Measurements from ENCODE around the gene COL23A1. TPM values are rescaled to one million over a fixed set of nuclear protein-coding genes. Genes with fewer than 3 reads are reported as not detected.

Gene COL23A1
- polyA plus RNA-seq, 3 donors: 0.11 to 0.21 TPM; not detected in 1

GRCh38 chr5:178277866-178278265 lies 312.3 kb downstream of the COL23A1 start:
- no peak overlapping the region for H3K4me2 ChIP-seq (replicated peaks; ENCODE audit: extremely low read depth, low read length, poor library complexity, severe bottlenecking)
- Mint-ChIP-seq H3K4me3 (no peak overlapping the region), H3K27me3 (ENCODE audit: low read depth in 3 of 3) (peaks cover 0 to 3% (median 1%) of the 10 kb centered on the region in 3 donors), H3K4me1 (peaks cover 8% of the 10 kb centered on the region), H3K27ac (no peak overlapping the region), H3K9me3 (peaks cover 6 to 14% (median 10%) of the 10 kb centered on the region in 7 donors), H3K36me3 (no peaks in the 10 kb centered on the region)
- peaks cover 5 to 7% of the 10 kb centered on the region in 2 donors for H3K4me1 ChIP-seq (ENCODE audit: control insufficient read depth in 1 of 2, insufficient read depth in 2 of 2, low read length in 2 of 2)
- H2AFZ ChIP-seq (ENCODE audit: insufficient read depth, low read depth, low read length, poor library complexity, severe bottlenecking): no peak overlapping the region
- no peak for TF ChIP-seq CTCF (IDR thresholded peaks at IDR 0.05)
- H3K79me2 ChIP-seq (ENCODE audit: insufficient read depth, low read length): no peaks in the 10 kb centered on the region
- DNase-seq: no peak
- WGBS (ENCODE audit: insufficient coverage): 83% methylated on average over 11 of the region's 12 CpGs
- H3K36me3 ChIP-seq (replicated peaks in 1 of 2; ENCODE audit: control insufficient read depth in 1 of 2, insufficient read depth in 2 of 2, low read length in 2 of 2): no peaks in the 10 kb centered on the region
- H3K4me3 ChIP-seq (replicated peaks in 1 of 3; ENCODE audit: low read depth in 2 of 3, low read length in 3 of 3): no peak overlapping the region
- intact Hi-C loops (cut with micrococcal nuclease): loop anchor here in 1 of 2 donors (2.0 kb wide), 1 partner anchor 563 kb away; no protein-coding TSS in a partner anchor
- no peak overlapping the region for H3K27ac ChIP-seq (ENCODE audit: low read depth in 1 of 2, low read length in 2 of 2)
- no peaks in the 10 kb centered on the region for H4K20me1 ChIP-seq (ENCODE audit: insufficient read depth, low read length)
- H3K27me3 ChIP-seq (ENCODE audit: control insufficient read depth in 2 of 2, insufficient read depth in 2 of 2, low read length in 2 of 2): no peaks in the 10 kb centered on the region
- H3K9ac ChIP-seq (ENCODE audit: insufficient read depth, low read length, poor library complexity, severe bottlenecking): no peak overlapping the region
- peaks cover 0 to 15% of the 10 kb centered on the region in 2 donors for H3K9me3 ChIP-seq (replicated peaks in 1 of 2; ENCODE audit: control insufficient read depth in 1 of 2, insufficient read depth in 1 of 2, low read length in 2 of 2)

GRCh38 chr5:178277346-178277745 lies 312.8 kb downstream of the COL23A1 start:
- no peak overlapping the region for H3K9ac ChIP-seq (ENCODE audit: insufficient read depth, low read length, poor library complexity, severe bottlenecking)

More at GRCh38 chr5:178277346-178277745, 312.8 kb downstream of the COL23A1 start:
- Mint-ChIP-seq H3K4me3 (no peak overlapping the region), H3K27ac (no peak overlapping the region), H3K36me3 (no peaks in the 10 kb centered on the region), H3K4me1 (peaks cover 8% of the 10 kb centered on the region), H3K9me3 (peaks cover 6 to 14% (median 10%) of the 10 kb centered on the region in 7 donors), H3K27me3 (ENCODE audit: low read depth in 3 of 3) (peaks cover 0 to 3% (median 1%) of the 10 kb centered on the region in 3 donors)
- Histone ChIP-seq H3K4me3 (replicated peaks in 1 of 3; ENCODE audit: low read depth in 2 of 3, low read length in 3 of 3) (no peak overlapping the region), H4K20me1 (ENCODE audit: insufficient read depth, low read length) (no peaks in the 10 kb centered on the region), H2AFZ (ENCODE audit: insufficient read depth, low read depth, low read length, poor library complexity, severe bottlenecking) (no peak overlapping the region), H3K27me3 (ENCODE audit: control insufficient read depth in 2 of 2, insufficient read depth in 2 of 2, low read length in 2 of 2) (no peaks in the 10 kb centered on the region), H3K9me3 (replicated peaks in 1 of 2; ENCODE audit: control insufficient read depth in 1 of 2, insufficient read depth in 1 of 2, low read length in 2 of 2) (peaks cover 0 to 15% of the 10 kb centered on the region in 2 donors), H3K27ac (ENCODE audit: low read depth in 1 of 2, low read length in 2 of 2) (no peak overlapping the region), H3K79me2 (ENCODE audit: insufficient read depth, low read length) (no peaks in the 10 kb centered on the region), H3K4me1 (ENCODE audit: control insufficient read depth in 1 of 2, insufficient read depth in 2 of 2, low read length in 2 of 2) (peaks cover 5 to 7% of the 10 kb centered on the region in 2 donors), H3K4me2 (replicated peaks; ENCODE audit: extremely low read depth, low read length, poor library complexity, severe bottlenecking) (no peak overlapping the region), H3K36me3 (replicated peaks in 1 of 2; ENCODE audit: control insufficient read depth in 1 of 2, insufficient read depth in 2 of 2, low read length in 2 of 2) (no peaks in the 10 kb centered on the region)
- DNase-seq: no peak
- WGBS (ENCODE audit: insufficient coverage): 93% methylated on average over 9 of the region's 9 CpGs
- intact Hi-C loops (cut with micrococcal nuclease): no loop called here
- no peak for TF ChIP-seq CTCF (IDR thresholded peaks at IDR 0.05)
